HepG2 (cell line): ENCODE data around the gene GPC6. TPM values are rescaled to one million over a fixed set of nuclear protein-coding genes. Genes with fewer than 3 reads are reported as not detected.

ENCODE experiments used
- IRX3 ChIP-seq: sonication (generic); formaldehyde crosslinking; IDR thresholded peaks from 2 replicates; pipeline ENCODE4 v1.8.1; 2023; ENCODE audit warnings: mild to moderate bottlenecking, low read depth, missing genetic modification reagents, borderline replicate concordance
- PCBP2 ChIP-seq: fragments of 200-400 bp; formaldehyde crosslinking; optimal IDR thresholded peaks from 2 replicates; pipeline ENCODE3; 2018; ENCODE audit warnings: low read length, low read depth; ENCODE audit not compliant: poor library complexity, severe bottlenecking
- SAFB2 ChIP-seq: sonication (generic); formaldehyde crosslinking; IDR thresholded peaks from 2 replicates; pipeline ENCODE4 v1.5.1; 2020; ENCODE audit warnings: missing genetic modification reagents, low read depth, mild to moderate bottlenecking, borderline replicate concordance
- ZNF644 ChIP-seq: IDR thresholded peaks from 2 replicates; pipeline ENCODE4 v1.6.1; 2016; ENCODE audit warnings: low read depth
- ZNF724P ChIP-seq: sonication (generic); formaldehyde crosslinking; IDR thresholded peaks from 2 replicates; pipeline ENCODE4 v1.8.0; 2022; ENCODE audit warnings: missing genetic modification reagents, borderline replicate concordance
- ZNF841 ChIP-seq: sonication (generic); formaldehyde crosslinking; IDR thresholded peaks from 2 replicates; pipeline ENCODE4 v1.8.1; 2023; ENCODE audit warnings: missing genetic modification reagents, borderline replicate concordance
- polyA plus RNA-seq, 8 experiments: library from polyadenylated mRNA; depleted of rRNA in 3 of 8; stranded (reverse) in 7 of 8; unstranded in 1 of 8; fragments of >200 nt; fragmentation: Illumina TruSeq in 4 of 8; extraction: Trizol in 4 of 8; gene quantifications; 2 replicates each; pipeline versions ENCODE4 v1.2.1 to v1.2.3, GENCODE V29; 2011 to 2016; ENCODE audit warnings: low read depth in 4 of 8, missing spikeins in 1 of 8, mixed read lengths in 1 of 8; ENCODE audit not compliant: insufficient read depth in 1 of 8
- total RNA-seq, 5 experiments: library from RNA; depleted of rRNA; stranded (reverse); fragments of >200 nt; fragmentation: Illumina TruSeq; extraction: Trizol; gene quantifications; 2 replicates each; pipeline ENCODE4 v1.2.3, GENCODE V29; 2016; ENCODE audit warnings: low read depth in 1 of 5
- TF ChIP-seq, protein P1 (sequence below): sonication (generic); formaldehyde crosslinking; IDR thresholded peaks from 2 replicates; pipeline ENCODE4 v1.8.0; 2023; ENCODE audit warnings: mild to moderate bottlenecking, missing genetic modification reagents
- TF ChIP-seq, protein P2 (sequence below): sonication (generic); formaldehyde crosslinking; conservative IDR thresholded peaks from 2 replicates; pipeline ENCODE4 v1.8.0; 2022; ENCODE audit warnings: missing genetic modification reagents
- TF ChIP-seq, protein P3 (sequence below): sonication (generic); formaldehyde crosslinking; conservative IDR thresholded peaks from 2 replicates; pipeline ENCODE4 v1.4.0; 2020; ENCODE audit warnings: missing genetic modification reagents
- TF ChIP-seq, protein P4 (sequence below): sonication (generic); formaldehyde crosslinking; IDR thresholded peaks from 2 replicates; pipeline ENCODE4 v1.4.0; 2020; ENCODE audit warnings: missing genetic modification reagents
- TF ChIP-seq, protein P5 (sequence below): sonication (generic); formaldehyde crosslinking; IDR thresholded peaks from 2 replicates; pipeline ENCODE4 v1.9.0; 2021; ENCODE audit warnings: missing genetic modification reagents, mild to moderate bottlenecking, borderline replicate concordance
- TF ChIP-seq, protein P6 (sequence below): sonication (generic); formaldehyde crosslinking; IDR thresholded peaks from 2 replicates; pipeline ENCODE4 v1.4.0; 2020; ENCODE audit warnings: missing genetic modification reagents, mild to moderate bottlenecking, borderline replicate concordance
- TF ChIP-seq, protein P7 (sequence below): sonication (generic); formaldehyde crosslinking; IDR thresholded peaks from 2 replicates; pipeline ENCODE4 v1.4.0; 2020; ENCODE audit warnings: missing genetic modification reagents

GPC6 gene
- total and polyA plus RNA-seq, 2 of the 13 experiments (the other 11 are each of a cell fraction or from before 2014, with no cell fraction given), result 24.5 to 33.9 TPM

DNA sequence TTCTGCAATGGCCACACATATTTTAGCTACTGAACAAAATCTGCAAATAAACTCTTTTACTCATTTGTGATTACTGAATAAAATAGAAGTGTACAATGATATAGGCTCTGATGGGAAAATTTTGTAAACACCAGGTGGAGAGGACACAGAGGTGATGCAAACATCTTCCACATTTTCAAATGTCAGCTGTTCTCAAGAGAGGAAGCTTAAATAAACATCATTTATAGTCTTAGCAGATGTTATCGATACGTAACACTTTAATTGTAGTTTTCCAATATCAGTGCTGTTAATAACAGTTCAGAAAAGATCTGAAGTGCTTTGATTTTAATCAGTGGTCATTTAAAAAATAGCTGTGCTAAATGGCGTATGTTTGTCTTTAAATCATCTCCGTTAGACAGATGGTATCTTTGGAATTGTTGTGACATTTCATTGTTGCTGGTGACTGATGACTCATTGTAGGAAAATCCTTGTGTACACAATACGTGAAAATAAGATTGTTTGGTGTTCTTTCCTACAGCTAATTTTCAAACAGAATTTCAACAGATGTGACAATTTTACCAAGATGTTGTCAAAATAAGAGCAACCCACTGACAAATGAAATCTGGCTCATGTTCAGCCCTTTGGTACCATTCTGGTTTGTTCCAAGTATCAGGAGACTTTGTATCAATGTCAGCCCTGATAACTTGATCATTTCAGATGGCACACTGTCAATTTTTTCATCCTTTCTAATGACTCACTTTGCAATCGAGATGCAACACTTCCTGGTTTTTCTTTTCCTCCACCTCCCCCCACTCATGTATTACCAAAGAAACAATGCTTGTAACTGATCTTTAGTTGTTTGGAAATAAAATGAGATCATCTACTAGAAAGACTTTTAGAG is 736.9 kb downstream of the GPC6 start (continued):
- TF ChIP-seq, protein P1, sequence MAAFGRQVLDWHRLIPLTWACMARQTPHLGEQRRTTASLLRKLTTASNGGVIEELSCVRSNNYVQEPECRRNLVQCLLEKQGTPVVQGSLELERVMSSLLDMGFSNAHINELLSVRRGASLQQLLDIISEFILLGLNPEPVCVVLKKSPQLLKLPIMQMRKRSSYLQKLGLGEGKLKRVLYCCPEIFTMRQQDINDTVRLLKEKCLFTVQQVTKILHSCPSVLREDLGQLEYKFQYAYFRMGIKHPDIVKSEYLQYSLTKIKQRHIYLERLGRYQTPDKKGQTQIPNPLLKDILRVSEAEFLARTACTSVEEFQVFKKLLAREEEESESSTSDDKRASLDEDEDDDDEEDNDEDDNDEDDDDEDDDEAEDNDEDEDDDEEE (CRISPR knock-in tag), result no peak
- TF ChIP-seq, protein P2, sequence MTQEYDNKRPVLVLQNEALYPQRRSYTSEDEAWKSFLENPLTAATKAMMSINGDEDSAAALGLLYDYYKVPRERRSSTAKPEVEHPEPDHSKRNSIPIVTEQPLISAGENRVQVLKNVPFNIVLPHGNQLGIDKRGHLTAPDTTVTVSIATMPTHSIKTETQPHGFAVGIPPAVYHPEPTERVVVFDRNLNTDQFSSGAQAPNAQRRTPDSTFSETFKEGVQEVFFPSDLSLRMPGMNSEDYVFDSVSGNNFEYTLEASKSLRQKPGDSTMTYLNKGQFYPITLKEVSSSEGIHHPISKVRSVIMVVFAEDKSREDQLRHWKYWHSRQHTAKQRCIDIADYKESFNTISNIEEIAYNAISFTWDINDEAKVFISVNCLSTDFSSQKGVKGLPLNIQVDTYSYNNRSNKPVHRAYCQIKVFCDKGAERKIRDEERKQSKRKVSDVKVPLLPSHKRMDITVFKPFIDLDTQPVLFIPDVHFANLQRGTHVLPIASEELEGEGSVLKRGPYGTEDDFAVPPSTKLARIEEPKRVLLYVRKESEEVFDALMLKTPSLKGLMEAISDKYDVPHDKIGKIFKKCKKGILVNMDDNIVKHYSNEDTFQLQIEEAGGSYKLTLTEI, result no peak
- TF ChIP-seq SAFB2 (CRISPR knock-in tag), result no peak
- TF ChIP-seq, protein P3, sequence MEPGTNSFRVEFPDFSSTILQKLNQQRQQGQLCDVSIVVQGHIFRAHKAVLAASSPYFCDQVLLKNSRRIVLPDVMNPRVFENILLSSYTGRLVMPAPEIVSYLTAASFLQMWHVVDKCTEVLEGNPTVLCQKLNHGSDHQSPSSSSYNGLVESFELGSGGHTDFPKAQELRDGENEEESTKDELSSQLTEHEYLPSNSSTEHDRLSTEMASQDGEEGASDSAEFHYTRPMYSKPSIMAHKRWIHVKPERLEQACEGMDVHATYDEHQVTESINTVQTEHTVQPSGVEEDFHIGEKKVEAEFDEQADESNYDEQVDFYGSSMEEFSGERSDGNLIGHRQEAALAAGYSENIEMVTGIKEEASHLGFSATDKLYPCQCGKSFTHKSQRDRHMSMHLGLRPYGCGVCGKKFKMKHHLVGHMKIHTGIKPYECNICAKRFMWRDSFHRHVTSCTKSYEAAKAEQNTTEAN, result no peak
- TF ChIP-seq, protein P4, sequence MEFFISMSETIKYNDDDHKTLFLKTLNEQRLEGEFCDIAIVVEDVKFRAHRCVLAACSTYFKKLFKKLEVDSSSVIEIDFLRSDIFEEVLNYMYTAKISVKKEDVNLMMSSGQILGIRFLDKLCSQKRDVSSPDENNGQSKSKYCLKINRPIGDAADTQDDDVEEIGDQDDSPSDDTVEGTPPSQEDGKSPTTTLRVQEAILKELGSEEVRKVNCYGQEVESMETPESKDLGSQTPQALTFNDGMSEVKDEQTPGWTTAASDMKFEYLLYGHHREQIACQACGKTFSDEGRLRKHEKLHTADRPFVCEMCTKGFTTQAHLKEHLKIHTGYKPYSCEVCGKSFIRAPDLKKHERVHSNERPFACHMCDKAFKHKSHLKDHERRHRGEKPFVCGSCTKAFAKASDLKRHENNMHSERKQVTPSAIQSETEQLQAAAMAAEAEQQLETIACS (CRISPR knock-in tag), result no peak
- TF ChIP-seq, protein P5, sequence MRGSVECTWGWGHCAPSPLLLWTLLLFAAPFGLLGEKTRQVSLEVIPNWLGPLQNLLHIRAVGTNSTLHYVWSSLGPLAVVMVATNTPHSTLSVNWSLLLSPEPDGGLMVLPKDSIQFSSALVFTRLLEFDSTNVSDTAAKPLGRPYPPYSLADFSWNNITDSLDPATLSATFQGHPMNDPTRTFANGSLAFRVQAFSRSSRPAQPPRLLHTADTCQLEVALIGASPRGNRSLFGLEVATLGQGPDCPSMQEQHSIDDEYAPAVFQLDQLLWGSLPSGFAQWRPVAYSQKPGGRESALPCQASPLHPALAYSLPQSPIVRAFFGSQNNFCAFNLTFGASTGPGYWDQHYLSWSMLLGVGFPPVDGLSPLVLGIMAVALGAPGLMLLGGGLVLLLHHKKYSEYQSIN (CRISPR knock-in tag), result no peak
- TF ChIP-seq, protein P6, sequence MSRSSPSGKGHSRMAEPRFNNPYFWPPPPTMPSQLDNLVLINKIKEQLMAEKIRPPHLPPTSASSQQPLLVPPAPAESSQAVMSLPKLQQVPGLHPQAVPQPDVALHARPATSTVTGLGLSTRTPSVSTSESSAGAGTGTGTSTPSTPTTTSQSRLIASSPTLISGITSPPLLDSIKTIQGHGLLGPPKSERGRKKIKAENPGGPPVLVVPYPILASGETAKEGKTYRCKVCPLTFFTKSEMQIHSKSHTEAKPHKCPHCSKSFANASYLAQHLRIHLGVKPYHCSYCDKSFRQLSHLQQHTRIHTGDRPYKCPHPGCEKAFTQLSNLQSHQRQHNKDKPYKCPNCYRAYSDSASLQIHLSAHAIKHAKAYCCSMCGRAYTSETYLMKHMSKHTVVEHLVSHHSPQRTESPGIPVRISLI, result no peak
- TF ChIP-seq, protein P7, sequence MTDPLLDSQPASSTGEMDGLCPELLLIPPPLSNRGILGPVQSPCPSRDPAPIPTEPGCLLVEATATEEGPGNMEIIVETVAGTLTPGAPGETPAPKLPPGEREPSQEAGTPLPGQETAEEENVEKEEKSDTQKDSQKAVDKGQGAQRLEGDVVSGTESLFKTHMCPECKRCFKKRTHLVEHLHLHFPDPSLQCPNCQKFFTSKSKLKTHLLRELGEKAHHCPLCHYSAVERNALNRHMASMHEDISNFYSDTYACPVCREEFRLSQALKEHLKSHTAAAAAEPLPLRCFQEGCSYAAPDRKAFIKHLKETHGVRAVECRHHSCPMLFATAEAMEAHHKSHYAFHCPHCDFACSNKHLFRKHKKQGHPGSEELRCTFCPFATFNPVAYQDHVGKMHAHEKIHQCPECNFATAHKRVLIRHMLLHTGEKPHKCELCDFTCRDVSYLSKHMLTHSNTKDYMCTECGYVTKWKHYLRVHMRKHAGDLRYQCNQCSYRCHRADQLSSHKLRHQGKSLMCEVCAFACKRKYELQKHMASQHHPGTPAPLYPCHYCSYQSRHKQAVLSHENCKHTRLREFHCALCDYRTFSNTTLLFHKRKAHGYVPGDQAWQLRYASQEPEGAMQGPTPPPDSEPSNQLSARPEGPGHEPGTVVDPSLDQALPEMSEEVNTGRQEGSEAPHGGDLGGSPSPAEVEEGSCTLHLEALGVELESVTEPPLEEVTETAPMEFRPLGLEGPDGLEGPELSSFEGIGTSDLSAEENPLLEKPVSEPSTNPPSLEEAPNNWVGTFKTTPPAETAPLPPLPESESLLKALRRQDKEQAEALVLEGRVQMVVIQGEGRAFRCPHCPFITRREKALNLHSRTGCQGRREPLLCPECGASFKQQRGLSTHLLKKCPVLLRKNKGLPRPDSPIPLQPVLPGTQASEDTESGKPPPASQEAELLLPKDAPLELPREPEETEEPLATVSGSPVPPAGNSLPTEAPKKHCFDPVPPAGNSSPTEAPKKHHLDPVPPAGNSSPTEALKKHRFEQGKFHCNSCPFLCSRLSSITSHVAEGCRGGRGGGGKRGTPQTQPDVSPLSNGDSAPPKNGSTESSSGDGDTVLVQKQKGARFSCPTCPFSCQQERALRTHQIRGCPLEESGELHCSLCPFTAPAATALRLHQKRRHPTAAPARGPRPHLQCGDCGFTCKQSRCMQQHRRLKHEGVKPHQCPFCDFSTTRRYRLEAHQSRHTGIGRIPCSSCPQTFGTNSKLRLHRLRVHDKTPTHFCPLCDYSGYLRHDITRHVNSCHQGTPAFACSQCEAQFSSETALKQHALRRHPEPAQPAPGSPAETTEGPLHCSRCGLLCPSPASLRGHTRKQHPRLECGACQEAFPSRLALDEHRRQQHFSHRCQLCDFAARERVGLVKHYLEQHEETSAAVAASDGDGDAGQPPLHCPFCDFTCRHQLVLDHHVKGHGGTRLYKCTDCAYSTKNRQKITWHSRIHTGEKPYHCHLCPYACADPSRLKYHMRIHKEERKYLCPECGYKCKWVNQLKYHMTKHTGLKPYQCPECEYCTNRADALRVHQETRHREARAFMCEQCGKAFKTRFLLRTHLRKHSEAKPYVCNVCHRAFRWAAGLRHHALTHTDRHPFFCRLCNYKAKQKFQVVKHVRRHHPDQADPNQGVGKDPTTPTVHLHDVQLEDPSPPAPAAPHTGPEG (CRISPR knock-in tag), result no peak
- no peak for TF ChIP-seq PCBP2
- no peak for TF ChIP-seq ZNF841 (CRISPR knock-in tag)
- no peak for TF ChIP-seq ZNF724P
- no peak for TF ChIP-seq ZNF644
- no peak for TF ChIP-seq IRX3 (CRISPR knock-in tag)
